GM12865 (cell line): ENCODE results near the gene MPIG6B.

Experiments used
- DNase-seq: peaks from one replicate; pipeline ENCODE4 v3.0.0; 2010; ENCODE audit warnings: low read depth
- H3K4me3 ChIP-seq: 2 replicates; pipeline ENCODE4 v1.5.1; 2011; ENCODE audit warnings: mild to moderate bottlenecking, low read depth, low read length, control low read depth
- TF ChIP-seq, protein P1 (sequence below): IDR thresholded peaks from 2 replicates; pipeline ENCODE4 v1.5.1; 2011; ENCODE audit warnings: low read length, control low read depth, low read depth, inconsistent platforms; ENCODE audit not compliant: insufficient read depth; ENCODE audit errors: missing control alignments

MPIG6B gene

DNA sequence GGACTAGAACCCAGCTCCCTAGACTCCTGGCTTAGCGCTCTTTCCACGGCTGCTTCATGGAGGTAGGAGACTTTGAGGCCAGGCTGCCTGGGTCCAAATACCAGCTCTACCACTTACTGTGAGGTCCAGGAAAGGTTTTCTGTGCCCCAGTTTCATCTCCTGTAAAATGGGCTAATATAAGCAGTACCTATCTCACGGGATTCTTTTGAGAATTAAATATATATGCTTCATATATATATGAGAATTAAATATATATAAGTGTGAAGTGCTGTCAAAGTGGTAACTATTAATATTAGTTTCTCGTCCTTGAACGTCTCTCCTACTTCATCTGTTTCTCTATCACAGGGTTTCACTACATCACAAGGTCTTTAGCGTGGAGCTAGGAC, 32.1 kb upstream of the MPIG6B start:
- H3K4me3 ChIP-seq: no peak overlapping the region
- TF ChIP-seq, protein P1, sequence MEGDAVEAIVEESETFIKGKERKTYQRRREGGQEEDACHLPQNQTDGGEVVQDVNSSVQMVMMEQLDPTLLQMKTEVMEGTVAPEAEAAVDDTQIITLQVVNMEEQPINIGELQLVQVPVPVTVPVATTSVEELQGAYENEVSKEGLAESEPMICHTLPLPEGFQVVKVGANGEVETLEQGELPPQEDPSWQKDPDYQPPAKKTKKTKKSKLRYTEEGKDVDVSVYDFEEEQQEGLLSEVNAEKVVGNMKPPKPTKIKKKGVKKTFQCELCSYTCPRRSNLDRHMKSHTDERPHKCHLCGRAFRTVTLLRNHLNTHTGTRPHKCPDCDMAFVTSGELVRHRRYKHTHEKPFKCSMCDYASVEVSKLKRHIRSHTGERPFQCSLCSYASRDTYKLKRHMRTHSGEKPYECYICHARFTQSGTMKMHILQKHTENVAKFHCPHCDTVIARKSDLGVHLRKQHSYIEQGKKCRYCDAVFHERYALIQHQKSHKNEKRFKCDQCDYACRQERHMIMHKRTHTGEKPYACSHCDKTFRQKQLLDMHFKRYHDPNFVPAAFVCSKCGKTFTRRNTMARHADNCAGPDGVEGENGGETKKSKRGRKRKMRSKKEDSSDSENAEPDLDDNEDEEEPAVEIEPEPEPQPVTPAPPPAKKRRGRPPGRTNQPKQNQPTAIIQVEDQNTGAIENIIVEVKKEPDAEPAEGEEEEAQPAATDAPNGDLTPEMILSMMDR: no peak
- DNase-seq: no peak

DNA sequence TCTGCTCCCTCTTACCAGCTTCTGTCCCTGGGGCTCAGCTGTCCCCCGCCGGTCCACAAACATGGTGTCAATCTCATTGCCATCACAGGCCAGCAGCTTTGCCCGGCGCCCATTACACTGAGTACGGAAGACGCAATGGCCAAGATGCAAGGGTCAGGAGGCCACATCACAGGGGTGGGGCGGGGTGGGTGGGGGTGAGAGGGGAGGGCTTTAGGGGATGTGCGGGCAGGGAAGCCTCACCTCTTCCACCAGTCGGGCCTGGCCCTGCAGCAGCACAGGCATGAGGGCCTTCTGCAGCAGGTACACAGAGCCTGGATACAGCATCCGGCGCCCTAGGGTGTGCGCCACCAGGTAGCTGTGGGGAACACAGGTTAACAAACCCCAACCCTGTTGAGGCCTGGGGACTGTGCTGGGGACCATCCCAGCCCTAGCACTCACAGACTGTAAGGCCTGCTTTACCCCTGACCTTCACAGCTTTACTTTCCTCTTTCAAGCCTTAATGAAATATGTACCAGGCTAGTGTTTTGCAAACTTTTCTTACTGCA, 31.5 kb upstream of the MPIG6B start:
- H3K4me3 ChIP-seq: no peak overlapping the region
- DNase-seq: no peak
- TF ChIP-seq, protein P1: no peak

DNA sequence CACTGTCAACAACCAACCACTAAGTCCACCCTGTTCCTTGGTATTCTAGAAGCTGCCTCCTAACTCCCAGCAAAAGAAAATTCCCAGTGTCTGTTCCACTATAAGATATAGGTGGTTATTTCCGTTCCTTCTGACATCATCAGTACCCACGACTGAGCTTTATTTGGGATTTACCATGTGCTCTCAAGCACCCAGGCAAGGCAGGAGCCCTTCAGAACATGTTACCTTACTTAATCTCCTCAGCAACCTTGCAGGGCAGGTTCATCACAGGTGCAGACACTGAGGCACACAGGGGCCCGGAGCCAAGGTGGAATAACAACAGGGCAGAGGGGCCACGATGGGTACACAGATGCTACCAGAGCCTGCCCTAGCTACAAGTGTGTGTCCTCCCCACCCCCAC, 30.8 kb upstream of the MPIG6B start:
- TF ChIP-seq, protein P1: no peak
- no peak overlapping the region for H3K4me3 ChIP-seq
- DNase-seq: no peak

DNA sequence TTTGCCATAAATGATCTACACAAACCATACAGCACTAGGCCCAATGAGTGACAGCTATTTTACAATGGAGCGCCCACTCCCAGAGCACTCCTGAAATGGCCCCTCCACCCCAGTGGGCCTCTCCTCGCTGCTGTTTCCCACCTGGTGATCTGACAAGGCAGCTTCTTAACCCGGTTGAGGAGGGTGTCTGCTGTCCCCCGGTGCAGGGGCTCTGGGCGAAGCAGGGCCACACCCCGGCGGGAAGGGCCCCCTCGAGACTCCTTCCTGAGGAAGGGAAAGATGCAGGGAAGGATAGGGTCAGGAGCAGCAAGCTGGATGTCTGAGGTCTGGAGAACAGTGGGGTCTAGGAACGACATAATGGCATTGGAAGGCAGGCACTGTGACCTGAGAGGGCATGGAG, 30.3 kb upstream of the MPIG6B start:
- TF ChIP-seq, protein P1: no peak
- H3K4me3 ChIP-seq: no peak overlapping the region
- DNase-seq: no peak

DNA sequence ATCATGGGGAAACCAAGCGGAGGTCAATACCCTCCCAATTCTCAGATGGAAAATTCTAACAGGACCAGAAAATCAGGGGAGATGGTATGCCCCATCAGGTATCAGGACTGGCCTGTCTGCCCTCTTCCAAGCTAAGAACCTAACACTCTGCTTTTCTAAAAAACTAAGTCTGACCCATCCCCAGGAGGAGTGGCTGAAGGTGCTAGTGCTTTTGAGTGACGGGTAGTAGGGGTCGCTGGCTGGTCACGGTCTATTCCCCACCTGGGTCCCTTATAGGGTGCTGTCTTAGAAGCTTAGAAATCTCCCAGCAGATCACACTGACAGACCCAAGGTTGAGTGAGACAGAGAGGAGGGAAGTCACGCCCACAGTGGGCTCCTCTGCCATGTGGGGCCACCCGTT, 29.6 kb upstream of the MPIG6B start:
- TF ChIP-seq, protein P1: no peak
- DNase-seq: no peak
- no peak overlapping the region for H3K4me3 ChIP-seq

DNA sequence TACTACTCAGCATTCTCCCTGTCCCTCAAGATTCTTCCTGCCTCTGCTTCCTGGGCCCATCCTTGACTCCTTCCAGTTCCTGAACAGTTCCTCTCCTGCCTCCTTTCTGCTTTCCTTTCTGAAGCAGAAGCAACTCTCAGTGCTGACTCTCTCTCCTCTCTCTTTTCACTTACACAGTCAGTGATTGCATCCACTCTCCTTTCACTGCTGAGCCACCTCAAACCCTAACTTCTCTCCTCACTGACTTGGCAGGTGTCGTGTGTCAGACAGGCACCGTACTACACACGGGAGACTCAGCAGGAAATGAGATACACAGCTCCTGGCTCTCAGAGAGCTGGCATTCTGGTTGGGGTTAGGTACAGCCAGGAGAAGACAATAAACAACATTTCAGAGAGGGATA, 25.6 kb upstream of the MPIG6B start:
- TF ChIP-seq, protein P1: no peak
- no peak overlapping the region for H3K4me3 ChIP-seq
- DNase-seq: no peak

DNA sequence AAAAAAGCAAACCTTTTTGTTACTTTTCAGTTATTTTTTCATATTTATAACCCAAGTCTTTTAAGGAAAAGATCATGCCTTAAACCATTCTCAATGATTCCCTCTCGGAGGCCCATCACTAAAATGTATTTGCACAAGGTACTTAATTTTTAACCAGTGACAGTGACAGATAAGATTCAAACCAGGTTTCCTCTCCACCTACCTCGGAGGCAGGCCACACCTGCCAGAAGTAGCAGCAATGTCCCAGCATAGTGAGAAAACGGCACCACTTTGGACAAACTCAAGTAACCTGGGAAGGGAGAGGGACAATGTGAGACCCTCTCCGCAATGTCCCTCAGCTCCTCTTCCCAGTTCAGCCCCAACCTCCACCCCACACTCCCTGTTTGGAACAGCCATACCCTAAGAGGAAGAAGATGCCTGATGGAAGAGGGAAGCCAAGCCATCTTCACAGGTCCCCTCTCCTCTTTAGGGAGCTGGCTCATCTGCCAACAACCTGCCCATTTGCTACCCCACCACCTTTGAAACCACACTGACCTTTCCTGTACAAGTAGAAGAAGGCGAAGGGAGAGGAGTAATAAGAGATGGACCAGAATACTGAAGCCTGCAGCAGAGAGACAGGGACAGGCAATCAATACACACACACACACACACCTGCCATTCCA, 22.3 kb upstream of the MPIG6B start:
- no peak overlapping the region for H3K4me3 ChIP-seq
- TF ChIP-seq, protein P1: no peak
- no peak for DNase-seq
